Psoas muscle (tissue), 8 donors: ENCODE data around the gene ERC2. TPM values are rescaled to one million over a fixed set of nuclear protein-coding genes. Genes with fewer than 3 reads are reported as not detected.
"Not testable (repeated sequence)": the region's sequence is repeated elsewhere in the genome, so short reads cannot be mapped to it uniquely, and the experiment has no call there.

Source experiments
- ATAC-seq, 4 donors: fragments of 200-7000 bp; cut with Tn5 transposase; one replicate each; pipeline ENCODE4 v1.9.1; 2020; ENCODE audit warnings: moderate library complexity in 3 of 4, mild to moderate bottlenecking in 2 of 4
- DNase-seq, 2 donors: peaks; one replicate each; pipeline ENCODE4 v3.0.0-alpha.2; 2020
- H3K27ac ChIP-seq: fragments of 200-600 bp; one replicate; pipeline ENCODE4 v1.8.0; 2022
- H3K27me3 ChIP-seq, 3 donors: fragments of 200-600 bp in 1 of 3; one replicate each; pipeline versions ENCODE4 v1.6.1 to v1.8.0; 2013 to 2022; ENCODE audit warnings: low read length in 2 of 3, mild to moderate bottlenecking in 2 of 3, moderate library complexity in 1 of 3; ENCODE audit not compliant: insufficient read depth in 3 of 3
- H3K36me3 ChIP-seq, 2 donors: fragments of 200-600 bp in 1 of 2; one replicate each; pipeline versions ENCODE4 v1.6.1 to v1.8.0; 2013 to 2022; ENCODE audit warnings: low read depth in 1 of 2, mild to moderate bottlenecking in 1 of 2, moderate library complexity in 1 of 2; ENCODE audit not compliant: insufficient read depth in 1 of 2
- H3K4me1 ChIP-seq: fragments of 200-600 bp; one replicate; pipeline ENCODE4 v1.8.0; 2022
- H3K4me3 ChIP-seq: fragments of 200-600 bp; one replicate; pipeline ENCODE4 v1.8.0; 2022; ENCODE audit warnings: mild to moderate bottlenecking
- H3K9me3 ChIP-seq: fragments of 200-600 bp; one replicate; pipeline ENCODE4 v1.8.0; 2022
- whole genome bisulfite sequencing, 3 donors: extraction: QIAGEN DNeasy Blood & Tissue Kit; methylation state at CpG; one replicate each; pipeline versions ENCODE4 v1.1.6 to v1.1.7; 2013; 5-methylcytosine and 5-hydroxymethylcytosine counted together
- intact Hi-C, 2 donors: fragments of 100-400 bp; cut with DNase I; formaldehyde crosslinking; loops; one replicate each; pipeline versions ENCODE4 v1.11.0 to v1.14.2; 2022
- long read RNA-seq, 2 donors: library from polyadenylated mRNA; unstranded; transcript quantifications; one replicate each; pipeline ENCODE4 v2.0.0, GENCODE V29; 2021
- polyA plus RNA-seq, 3 donors: library from polyadenylated mRNA; stranded (reverse); fragments of 200-250 nt; gene quantifications; one replicate each; pipeline ENCODE4 v1.2.3, GENCODE V29; 2013
- total RNA-seq, 4 donors: library from RNA; stranded (reverse); fragmentation: NEBNext Ultra II Directional in 2 of 4; extraction: Animal tissue kit (Norgen Biotek cat#: 25700) in 2 of 4; gene quantifications; one replicate each; pipeline versions ENCODE4 v1.2.1 to v1.2.4, GENCODE V29; 2021 to 2023
- TF ChIP-seq, protein P1 (sequence below): fragments of 200-600 bp; IDR thresholded peaks from one replicate; pipeline ENCODE4 v1.8.0; 2022; ENCODE audit warnings: antibody characterized with exemption
- donor health status: healthy with polysubstance abuse.
- donor health status: DM: no; HTN: no; CAD: no; lungs with moderate emphysema.
- donor health status: Bipolar disorder and iron deficiency.
- donor health status: healthy.
- donor health status: DM: yes; HTN: yes; CAD: no.
- donor health status: DM: no; HTN: no; CAD: no.
- donor health status: DM: no; HTN: no; CAD: no.
- donor health status: DM: yes; HTN: yes; CAD: no.

The ERC2 gene
- under 1 TPM in 1 of 4 donors, not detected in 3; 0.15 TPM for total RNA-seq
- under 1 TPM in 1 of 3 donors, not detected in 2; 0.04 TPM for polyA plus RNA-seq
- long read RNA-seq, donor 1 = 0 reads
- long read RNA-seq, donor 2 = 0 reads

DNA sequence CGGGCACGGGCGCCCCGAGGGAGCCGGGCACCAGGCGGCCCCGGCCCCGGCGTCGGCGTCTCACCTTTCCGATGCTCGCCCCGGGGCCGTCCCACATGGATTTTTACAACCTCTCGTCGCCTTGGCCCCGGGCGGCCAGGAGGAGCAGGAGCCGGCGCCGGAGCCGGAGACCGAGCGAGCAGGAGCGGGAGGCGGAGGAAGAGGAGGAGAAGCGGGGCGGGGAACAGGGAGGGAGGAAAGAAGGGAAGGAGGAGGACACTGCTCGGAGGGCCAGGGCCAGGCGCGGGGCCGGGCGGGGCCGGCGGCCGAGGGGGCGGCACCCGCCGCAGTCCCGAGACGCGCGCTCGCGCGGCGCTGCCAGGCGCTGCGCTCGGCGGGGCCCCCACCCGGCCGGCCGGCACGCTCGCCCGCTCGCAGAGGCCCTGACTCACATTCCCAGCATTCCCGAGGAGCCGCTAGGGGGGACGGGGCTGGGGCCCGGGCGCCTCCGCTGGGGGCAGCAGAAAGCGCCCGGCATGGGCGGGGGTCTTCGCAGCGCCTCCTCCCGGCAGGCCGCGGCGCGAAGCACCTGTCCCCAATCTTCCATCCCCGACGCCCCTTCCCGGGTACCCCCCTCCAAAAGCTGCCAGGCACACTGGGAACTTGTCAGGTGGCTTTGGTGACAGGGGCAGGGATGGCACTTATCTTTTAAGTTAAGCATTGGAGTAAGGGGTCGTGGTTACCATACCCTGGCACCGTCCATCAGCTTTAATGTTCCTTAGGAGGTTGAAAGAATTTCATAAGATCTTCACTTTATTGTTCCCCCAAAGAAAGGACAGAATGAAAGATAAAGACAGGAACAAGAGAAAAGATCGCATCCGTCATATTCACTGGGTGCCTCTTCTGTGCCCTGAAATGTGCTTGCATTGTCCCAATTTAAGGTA is at the start of gene ERC2:
ERC2 (minus strand) TSS at position 284 of the 923 bp plus-strand sequence.
- H3K27ac ChIP-seq = no peak within 1 kb of the TSS
- 3 to 6% (median 4%) methylated on average over 40 to 82 of the region's 82 CpGs for WGBS, 3 donors
- H3K9me3 ChIP-seq = no peaks in the 10 kb centered on the region
- ATAC-seq (peak in 3 of 4 donors; percentile 23 to 59 (median 46)), DNase-seq (peak; percentile 30 to 53)
- H3K4me3 ChIP-seq = peak within 1 kb of the TSS; percentile 62
- H3K4me1 ChIP-seq = no peaks in the 10 kb centered on the region
- H3K27me3 ChIP-seq = peaks cover 3 to 63% (median 6%) of the 10 kb centered on the region in 3 donors
- no peaks in the 10 kb centered on the region for H3K36me3 ChIP-seq
- TF ChIP-seq, protein P1, sequence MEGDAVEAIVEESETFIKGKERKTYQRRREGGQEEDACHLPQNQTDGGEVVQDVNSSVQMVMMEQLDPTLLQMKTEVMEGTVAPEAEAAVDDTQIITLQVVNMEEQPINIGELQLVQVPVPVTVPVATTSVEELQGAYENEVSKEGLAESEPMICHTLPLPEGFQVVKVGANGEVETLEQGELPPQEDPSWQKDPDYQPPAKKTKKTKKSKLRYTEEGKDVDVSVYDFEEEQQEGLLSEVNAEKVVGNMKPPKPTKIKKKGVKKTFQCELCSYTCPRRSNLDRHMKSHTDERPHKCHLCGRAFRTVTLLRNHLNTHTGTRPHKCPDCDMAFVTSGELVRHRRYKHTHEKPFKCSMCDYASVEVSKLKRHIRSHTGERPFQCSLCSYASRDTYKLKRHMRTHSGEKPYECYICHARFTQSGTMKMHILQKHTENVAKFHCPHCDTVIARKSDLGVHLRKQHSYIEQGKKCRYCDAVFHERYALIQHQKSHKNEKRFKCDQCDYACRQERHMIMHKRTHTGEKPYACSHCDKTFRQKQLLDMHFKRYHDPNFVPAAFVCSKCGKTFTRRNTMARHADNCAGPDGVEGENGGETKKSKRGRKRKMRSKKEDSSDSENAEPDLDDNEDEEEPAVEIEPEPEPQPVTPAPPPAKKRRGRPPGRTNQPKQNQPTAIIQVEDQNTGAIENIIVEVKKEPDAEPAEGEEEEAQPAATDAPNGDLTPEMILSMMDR = no peak
- intact Hi-C loops = no loop called here

DNA sequence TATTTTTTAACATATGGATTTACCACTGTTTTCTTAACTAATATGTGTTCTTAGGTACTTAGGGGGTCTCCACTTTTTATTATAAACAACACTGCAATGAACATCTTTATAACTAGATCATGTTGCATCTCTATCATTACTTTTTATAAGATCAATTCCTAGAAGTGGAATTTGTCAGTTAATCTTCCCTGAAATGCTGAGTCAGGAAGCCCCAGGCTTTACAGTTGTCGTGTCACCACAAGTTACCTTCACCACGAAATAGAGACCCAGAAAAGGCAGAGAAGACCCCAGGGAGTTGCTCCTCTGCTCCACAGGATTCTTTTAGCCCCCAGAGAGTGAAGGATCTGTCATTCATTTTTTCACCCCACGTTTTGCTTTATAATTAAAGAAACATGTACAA is 34.5 kb upstream of the ERC2 start:
- WGBS, 3 donors = 39 to 40% (median 39%) methylated on average over 3 of the region's 3 CpGs
- intact Hi-C loops = no loop called here

DNA sequence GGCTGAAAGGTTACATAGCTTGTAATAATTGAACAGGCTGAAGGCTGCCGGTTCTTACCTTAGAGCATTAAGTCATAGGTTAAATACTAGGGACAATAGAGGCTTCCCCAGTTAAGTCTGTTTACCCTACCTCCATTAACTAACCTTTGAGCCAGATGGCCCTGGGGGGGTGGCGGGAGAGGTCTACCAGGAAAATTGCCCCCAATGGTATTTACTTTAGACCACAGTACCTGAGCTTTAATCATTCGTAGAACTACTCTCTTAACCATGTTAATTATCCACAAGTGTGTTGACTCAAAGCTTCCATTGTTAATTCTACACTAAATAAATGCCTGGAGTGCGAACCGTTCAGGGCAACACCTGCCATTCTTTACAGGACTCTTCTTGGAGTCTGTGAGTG is 28.1 kb upstream of the ERC2 start:
- H3K27ac ChIP-seq, H3K36me3 ChIP-seq, H3K4me1 ChIP-seq, H3K4me3 ChIP-seq, H3K27me3 ChIP-seq, DNase-seq, H3K9me3 ChIP-seq, ATAC-seq: not testable (repeated sequence)
- intact Hi-C loops = loop anchor here (10.0 kb wide), 1 partner anchor 1012 kb away; the partner anchor contains the start of gene WNT5A (in 2 of the 2)
- WGBS, 3 donors = 70 to 78% (median 71%) methylated on average over 5 of the region's 5 CpGs

More for the DNA sequence above, 34.5 kb upstream of the ERC2 start:
- DNase-seq (no peak), ATAC-seq (no peak)
- H3K27me3 ChIP-seq = no peaks in the 10 kb centered on the region
- no peaks in the 10 kb centered on the region for H3K4me1 ChIP-seq
- no peak overlapping the region for H3K4me3 ChIP-seq
- no peaks in the 10 kb centered on the region for H3K9me3 ChIP-seq
- TF ChIP-seq, protein P1 = no peak
- H3K27ac ChIP-seq = no peak overlapping the region
- no peaks in the 10 kb centered on the region for H3K36me3 ChIP-seq

DNA sequence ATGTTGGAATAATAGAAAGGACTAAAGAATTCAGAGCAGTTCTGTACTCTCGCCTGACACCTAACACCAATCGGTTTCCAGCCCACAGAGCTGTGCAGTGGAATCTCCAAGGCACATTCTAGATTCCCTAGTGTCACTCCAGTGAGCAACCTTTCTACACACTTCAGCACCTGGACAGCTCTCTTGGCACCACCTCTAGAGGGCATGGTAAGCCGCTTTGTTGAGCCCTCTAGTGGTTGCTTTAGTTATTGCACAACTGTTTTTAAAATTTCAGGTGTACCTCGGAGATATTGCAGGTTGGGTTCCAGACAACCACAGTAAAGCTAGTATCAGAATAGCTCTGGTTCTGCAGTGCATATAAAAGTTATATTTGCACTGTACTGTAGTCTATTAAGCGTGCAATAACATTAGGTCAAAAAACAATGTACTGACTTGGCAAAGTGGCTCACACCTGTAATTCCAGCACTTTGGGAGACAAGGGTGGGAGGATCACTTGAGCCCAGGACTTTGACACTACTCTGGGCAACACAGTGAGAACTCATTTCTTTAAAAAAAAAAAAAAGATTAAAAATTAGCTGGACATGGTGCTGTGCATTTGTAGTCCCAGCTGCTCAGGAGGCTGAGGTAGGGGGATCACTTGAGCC is 26.5 kb upstream of the ERC2 start:
- H3K27me3 ChIP-seq = peaks cover 0 to 2% (median 0%) of the 10 kb centered on the region in 3 donors
- no peaks in the 10 kb centered on the region for H3K36me3 ChIP-seq
- TF ChIP-seq, protein P1 = peak; percentile 84
- ATAC-seq (peak; percentile 83 to 90 (median 89)), DNase-seq (peak; percentile 68 to 81)
- no peaks in the 10 kb centered on the region for H3K9me3 ChIP-seq
- no peak overlapping the region for H3K4me3 ChIP-seq
- no peak overlapping the region for H3K27ac ChIP-seq
- H3K4me1 ChIP-seq = no peaks in the 10 kb centered on the region
- 3 to 4% (median 3%) methylated on average over 5 of the region's 5 CpGs for WGBS, 3 donors
- intact Hi-C loops = loop anchor here (2.0 to 10.0 kb wide), 2 partner anchors 154 to 1010 kb away; partner anchors contain the start of gene WNT5A (in 2 of the 2)

DNA sequence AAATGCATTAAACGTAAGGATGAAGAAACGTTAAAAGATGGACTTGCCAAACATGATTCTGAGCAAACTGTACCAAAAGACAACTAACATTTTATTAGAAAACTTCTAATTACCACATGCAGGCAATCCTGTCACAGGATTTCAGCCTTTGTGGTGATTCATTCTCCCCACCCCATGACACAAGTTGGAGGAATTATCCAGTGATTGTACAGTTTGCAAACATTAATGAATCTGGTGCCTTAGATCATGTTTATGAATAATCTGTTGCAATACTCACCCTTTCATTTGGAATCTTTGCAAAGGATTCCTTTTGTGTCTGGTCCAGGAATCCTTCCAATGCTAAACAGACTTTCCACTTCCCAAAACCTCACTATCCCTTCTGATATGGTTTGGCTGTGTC is 23.3 kb upstream of the ERC2 start:
- no peaks in the 10 kb centered on the region for H3K36me3 ChIP-seq
- no peaks in the 10 kb centered on the region for H3K9me3 ChIP-seq
- ATAC-seq (no peak), DNase-seq (no peak)
- H3K27ac ChIP-seq = no peak overlapping the region
- H3K27me3 ChIP-seq = peaks cover 0 to 8% (median 2%) of the 10 kb centered on the region in 3 donors
- TF ChIP-seq, protein P1 = no peak
- whole genome bisulfite sequencing, 3 donors = 73 to 80% (median 73%) methylated on average over 2 of the region's 2 CpGs
- no peaks in the 10 kb centered on the region for H3K4me1 ChIP-seq
- H3K4me3 ChIP-seq = no peak overlapping the region
- intact Hi-C loops = loop anchor here (10.0 kb wide), 1 partner anchor 1007 kb away; the partner anchor contains the start of gene WNT5A (in 2 of the 2)
